Hematopoietic multipotent progenitor cell treated with erythropoietin and hydrocortisone succinate and interleukin-3 and kit ligand, for 4 days (in vitro differentiated cells): ENCODE results near the gene CAMSAP3.

Experiments used
- DNase-seq: peaks from one replicate; pipeline ENCODE4 v3.0.0-alpha.2; 2015

CAMSAP3 gene

GRCh38 chr19:7636691-7637373 is 41.2 kb downstream of the CAMSAP3 start, which contains the start of gene STXBP2:
TSS of gene STXBP2 (plus strand) at chr19:7637110. CDS start at chr19:7637150, 40 bp downstream.
- peak; percentile 87 for DNase-seq

DNA sequence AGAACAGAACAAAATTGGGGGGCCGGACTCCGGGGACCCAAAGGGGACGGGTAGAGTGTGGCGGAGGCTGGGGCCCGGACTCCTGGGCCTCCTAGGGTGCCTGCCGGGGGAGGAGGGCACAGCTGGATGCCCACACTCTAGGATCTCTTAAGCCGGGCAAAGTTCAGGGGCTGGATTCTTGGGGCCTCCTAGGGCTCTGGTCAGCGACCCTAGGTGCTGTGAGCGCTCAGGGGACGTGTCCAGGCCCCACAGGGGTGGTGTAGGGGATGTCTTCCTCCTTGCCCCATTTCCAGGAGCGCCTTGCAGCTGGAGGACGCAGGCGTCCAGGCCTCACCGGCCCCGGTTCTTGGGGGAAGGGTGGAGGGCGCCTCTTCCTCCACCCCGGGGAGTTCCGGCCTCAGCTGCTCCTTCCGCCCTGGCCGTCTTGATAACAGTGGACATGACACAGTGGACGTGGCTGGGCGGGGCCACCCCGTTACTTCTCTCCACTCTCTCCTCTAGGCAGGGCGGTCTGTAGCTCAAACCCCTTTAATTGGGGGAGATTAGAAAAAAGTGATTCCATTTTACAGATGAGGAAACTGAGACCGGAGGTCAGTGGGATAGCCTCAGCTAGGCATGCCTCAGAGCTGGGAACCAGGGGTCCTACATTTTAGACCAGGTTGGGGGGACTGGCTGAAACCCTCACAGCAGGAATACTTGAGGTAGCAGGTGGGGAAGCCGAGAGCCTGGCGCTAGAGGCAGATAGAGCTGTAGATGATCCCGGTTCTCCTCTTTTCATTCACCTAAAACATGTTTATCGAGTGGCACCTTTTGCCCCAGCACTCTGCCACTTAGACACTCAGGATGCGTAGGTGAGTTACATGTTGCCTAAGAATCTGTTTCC is 42.0 kb downstream of the CAMSAP3 start:
- peak; percentile 82 for DNase-seq

DNA sequence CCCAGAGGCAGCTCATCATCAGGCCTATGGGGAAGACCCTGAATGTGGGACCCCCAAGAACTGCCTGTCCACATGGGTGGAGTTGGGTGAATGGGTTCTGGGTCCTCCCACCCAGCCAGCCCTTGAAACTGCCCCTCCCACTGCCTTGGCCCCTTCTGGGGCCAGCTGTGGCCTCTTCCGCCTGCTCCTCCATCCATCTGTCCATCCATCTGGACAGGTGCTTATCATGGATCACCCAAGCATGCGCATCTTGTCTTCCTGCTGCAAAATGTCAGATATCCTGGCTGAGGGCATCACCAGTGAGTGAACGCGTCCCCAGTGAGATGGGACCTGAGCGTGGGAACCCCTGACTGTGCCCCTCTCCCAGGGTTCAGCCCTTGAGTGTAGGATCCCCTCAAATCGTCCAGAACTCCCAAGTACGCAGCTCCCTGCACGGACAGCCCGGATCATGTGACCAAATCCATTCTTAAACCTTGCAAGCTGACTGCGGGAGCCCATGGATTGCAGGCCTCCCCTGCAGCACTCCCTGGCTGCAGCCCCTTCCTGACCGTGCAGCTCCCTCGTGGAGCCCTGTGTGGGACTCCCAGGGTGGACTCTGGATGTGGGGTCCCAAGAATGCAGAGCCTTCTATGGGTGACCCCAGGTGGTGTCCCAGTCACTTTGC is 43.3 kb downstream of the CAMSAP3 start:
- DNase-seq: no peak

DNA sequence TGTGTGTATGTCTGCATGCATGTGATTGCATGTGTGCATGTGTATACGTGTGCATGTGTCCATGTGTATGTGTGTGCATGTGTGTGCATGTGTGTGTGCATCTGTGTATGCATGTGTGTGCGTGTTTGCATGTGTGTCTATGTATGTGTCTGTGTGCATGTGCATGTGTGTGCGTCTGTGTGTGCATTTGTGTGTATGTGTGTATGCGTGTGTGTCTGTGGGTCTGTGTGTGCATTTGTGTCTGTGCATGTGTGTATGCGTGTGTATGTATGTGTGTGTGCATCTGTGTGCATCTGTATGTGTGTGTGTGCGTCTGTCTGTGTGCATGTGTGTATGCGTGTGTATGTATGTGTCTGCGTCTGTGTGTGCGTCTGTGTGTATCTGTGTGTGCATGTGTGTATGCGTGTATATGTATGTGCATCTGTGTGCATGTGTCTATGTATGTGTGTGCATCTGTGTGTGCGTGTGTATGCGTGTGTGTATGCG is 44.2 kb downstream of the CAMSAP3 start:
- no peak for DNase-seq

DNA sequence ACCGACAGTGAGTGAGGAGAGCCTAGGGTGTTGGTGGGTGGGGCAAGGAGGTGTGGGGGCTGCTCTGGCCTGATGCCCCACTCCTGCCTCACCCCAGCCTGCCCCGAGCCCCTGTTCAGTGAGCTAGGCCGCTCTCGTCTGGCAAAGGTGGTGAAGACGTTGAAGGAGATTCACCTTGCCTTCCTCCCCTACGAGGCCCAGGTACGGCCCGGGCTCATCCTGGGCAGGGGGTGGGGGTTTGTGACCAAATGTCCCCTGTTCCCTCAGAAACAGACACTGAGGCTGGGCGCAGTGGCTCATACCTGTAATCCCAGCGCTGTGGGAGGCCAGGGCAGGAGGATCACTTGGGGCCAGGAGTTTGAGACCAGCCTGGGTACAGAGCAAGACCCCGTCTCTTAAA is 45.1 kb downstream of the CAMSAP3 start:
- DNase-seq: no peak

- peak; percentile 43 for DNase-seq
These were observed 45.9 kb downstream of the CAMSAP3 start for GRCh38 chr19:7641290-7642276.

- no peak for DNase-seq
These were observed 46.8 kb downstream of the CAMSAP3 start for GRCh38 chr19:7642295-7643030.

GRCh38 chr19:7643031-7643415 is 47.4 kb downstream of the CAMSAP3 start:
- DNase-seq: no peak

DNA sequence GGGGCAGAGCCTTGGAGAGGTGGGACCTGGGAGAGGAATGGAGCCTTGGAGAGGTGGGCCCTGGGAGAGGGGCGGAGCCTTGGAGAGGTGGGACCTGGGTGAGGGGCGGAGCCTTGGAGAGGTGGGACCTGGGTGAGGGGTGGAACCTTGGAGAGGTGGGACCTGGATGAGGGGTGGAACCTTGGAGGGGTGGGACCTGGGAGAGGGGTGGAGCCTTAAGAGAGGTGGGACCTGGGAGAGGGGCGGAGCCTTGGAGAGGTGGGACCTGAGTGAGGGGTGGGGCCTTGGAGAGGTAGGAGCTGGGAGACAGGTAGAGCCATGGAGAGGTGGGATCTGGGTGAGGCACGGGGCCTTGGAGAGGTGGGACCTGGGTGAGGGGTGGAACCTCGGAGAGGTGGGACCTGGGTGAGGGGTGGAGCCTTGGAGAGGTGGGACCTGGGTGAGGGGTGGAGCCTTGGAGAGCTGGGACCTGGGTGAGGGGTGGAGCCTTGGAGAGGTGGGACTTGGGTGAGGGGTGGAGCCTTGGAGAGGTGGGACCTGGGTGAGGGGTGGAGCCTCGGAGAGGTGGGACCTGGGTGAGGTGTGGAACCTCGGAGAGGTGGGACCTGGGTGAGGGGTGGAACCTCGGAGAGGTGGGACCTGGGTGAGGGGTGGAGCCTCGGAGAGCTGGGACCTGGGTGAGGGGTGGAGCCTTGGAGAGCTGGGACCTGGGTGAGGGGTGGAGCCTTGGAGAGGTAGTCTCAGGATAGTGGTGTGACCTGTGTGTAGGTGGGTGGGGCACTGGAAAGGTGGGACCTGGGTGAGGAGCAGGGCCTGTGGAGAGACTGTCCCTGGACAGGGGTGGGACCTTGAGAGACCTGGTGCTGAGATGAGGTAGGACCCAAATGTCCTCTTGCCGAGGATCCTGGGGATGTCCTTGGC is 48.2 kb downstream of the CAMSAP3 start:
- DNase-seq: peak; percentile 72

GRCh38 chr19:7644550-7644877 is 48.9 kb downstream of the CAMSAP3 start:
- no peak for DNase-seq

GRCh38 chr19:7645163-7645562 is 49.5 kb downstream of the CAMSAP3 start:
- peak; percentile 28 for DNase-seq

DNA sequence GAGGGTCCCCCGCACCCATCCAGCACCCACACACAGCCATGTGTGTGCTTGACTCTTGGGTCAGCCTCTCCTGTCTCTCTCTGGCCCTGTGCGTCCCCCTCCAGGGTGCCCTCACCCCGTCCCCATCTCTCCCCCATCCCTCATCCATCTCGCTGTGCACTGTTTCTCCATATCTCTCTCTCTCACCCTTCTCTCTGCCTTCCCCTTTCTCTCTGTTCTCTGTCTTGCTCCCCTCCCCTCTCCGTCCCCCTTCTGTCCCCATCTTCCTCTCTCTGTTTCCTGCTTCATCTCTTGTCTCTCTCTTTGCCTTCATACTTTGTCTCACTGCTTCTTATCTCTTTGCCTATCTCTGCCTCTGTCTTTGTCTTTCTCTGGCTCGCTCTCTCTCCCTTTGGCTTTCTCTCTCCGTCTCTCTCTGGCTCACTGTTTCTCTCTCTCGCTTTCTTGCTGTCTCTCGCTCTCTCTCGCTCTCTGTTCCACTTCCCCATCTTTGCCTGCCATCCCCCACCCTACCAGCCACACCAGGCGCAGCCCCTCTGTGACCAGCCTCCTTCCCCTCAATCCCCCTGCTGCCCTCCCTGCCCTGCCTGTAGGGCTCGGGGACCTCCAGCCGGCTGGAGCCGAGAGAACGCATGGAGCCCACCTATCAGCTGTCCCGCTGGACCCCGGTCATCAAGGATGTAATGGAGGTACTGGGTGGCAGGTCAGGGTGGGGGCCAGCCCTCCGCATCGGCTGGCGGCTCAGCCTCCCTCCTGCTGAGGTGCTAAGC is 50.2 kb downstream of the CAMSAP3 start:
- no peak for DNase-seq

DNA sequence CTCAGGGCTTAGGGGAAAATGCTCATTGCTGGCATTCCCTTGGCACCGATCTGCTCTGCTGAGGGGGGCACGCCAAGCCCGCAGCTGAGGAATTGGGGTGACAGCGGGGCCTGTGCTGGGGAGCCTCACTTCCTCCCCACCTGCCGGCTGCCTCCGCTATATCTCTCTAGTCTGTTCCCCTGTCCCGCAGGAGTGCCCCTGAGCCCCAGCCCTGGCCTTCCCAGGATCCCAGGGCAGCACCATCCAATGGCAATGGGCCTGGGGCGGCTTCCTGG is 50.7 kb downstream of the CAMSAP3 start:
- DNase-seq: no peak

- no peak for DNase-seq
These were observed 51.5 kb downstream of the CAMSAP3 start for GRCh38 chr19:7647156-7647555.

GRCh38 chr19:7648265-7649014 is 52.8 kb downstream of the CAMSAP3 start:
- DNase-seq: peak; percentile 48

GRCh38 chr19:7650148-7650547 is 54.5 kb downstream of the CAMSAP3 start:
- no peak for DNase-seq

- DNase-seq: peak; percentile 93
These were observed 56.5 kb downstream of the CAMSAP3 start for GRCh38 chr19:7652061-7652641.

DNA sequence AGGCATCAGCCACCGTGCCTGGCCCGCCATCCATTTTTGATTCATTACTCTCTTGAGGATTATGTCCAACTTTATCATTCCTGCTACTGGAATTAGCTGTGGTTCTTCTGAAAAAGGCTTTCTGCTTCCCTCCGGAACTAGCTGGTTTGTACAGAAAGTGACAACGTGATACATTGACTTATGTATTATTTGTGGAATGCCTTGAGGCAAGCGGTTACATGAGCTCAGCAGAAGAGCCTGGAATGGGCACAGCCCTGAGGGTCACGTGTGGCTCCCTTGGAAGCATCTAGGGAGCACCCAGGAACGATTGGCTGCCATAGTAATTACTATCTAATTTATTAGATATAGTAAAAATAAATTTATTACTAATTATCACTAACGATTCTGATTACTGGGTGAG is 58.7 kb downstream of the CAMSAP3 start:
- no peak for DNase-seq

DNA sequence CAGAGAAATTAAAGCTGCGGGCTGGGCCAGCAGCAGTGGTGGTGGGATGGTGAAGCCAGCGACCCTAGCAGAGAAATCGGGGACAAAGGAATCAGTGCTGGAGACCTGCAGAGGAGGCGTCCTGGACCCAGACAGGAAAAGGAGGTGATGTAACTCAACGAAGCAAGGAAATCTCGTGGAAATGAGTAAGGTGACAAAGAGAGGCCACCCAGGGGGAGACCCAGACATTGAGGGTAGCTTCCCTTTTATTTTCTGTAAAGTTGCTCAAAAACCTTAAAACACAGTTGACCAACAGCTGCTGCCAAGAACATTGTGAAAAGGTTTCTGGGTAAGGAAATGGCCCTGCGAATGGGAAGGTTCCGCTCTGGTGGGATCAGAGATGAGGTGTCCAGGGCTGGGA is 59.9 kb downstream of the CAMSAP3 start:
- peak; percentile 46 for DNase-seq
